Vagina (tissue), 2 donors: ENCODE measurements around the gene TAF6.

ENCODE experiments used
- CTCF ChIP-seq, 3 experiments: fragments of 450-650 bp in 2 of 3; fragments of 200-600 bp in 1 of 3; sonication (generic) in 1 of 3; IDR thresholded peaks; one replicate each; pipeline ENCODE4 v1.5.1; 2017 to 2019; ENCODE audit warnings: antibody characterized with exemption in 3 of 3, mild to moderate bottlenecking in 2 of 3, moderate library complexity in 2 of 3
- POLR2A ChIP-seq, 2 donors: fragments of 450-650 bp; IDR thresholded peaks; one replicate each; pipeline ENCODE4 v1.6.1; 2017; ENCODE audit warnings: antibody characterized with exemption in 2 of 2, mild to moderate bottlenecking in 2 of 2, moderate library complexity in 2 of 2
- POLR2AphosphoS5 ChIP-seq, 2 donors: sonication (generic); formaldehyde crosslinking; IDR thresholded peaks; one replicate each; pipeline ENCODE4 v1.9.0; 2017; ENCODE audit warnings: antibody characterized with exemption in 2 of 2, mild to moderate bottlenecking in 2 of 2, low read depth in 1 of 2; ENCODE audit not compliant: insufficient read depth in 1 of 2

GRCh38 chr7:100090527-100091410, 28.4 kb downstream of the TAF6 start:
- TF ChIP-seq CTCF (IDR thresholded peaks at IDR 0.05) (no peak), POLR2A (IDR thresholded peaks at IDR 0.05) (no peak), POLR2AphosphoS5 (IDR thresholded peaks at IDR 0.05; ENCODE audit: insufficient read depth in 1 of 2, low read depth in 1 of 2) (no peak)
